Endothelial cell of umbilical vein (primary cell): Measurements from ENCODE around the gene NPLOC4. TPM values are rescaled to one million over a fixed set of nuclear protein-coding genes. Genes with fewer than 3 reads are reported as not detected.

Source experiments
- BruUV-seq: library from RNA; stranded (reverse); fragments of 400-500 nt; replicated peaks from 2 replicates; lab custom pipeline; 2021; lab: Mats Ljungman, UMichigan
- CTCF ChIA-PET: fragments of 300-600, 350-600 bp; sonication (Branson Sonifier 250); formaldehyde crosslinking; loops from one replicate; lab custom pipeline; 2021; ENCODE audit warnings: antibody characterized with exemption, inconsistent platforms; lab: Charles Lee
- POLR2A ChIA-PET: fragments of 300-600, 350-600 bp; sonication (Branson Sonifier 250); formaldehyde crosslinking; loops from one replicate; lab custom pipeline; 2021; ENCODE audit warnings: antibody characterized with exemption, inconsistent platforms; lab: Charles Lee
- DNase-seq: peaks from one replicate; pipeline ENCODE4 v3.0.0-alpha.2; 2011; ENCODE audit warnings: low read depth, low spot score
- FAIRE-seq: peaks from 2 replicates; lab custom pipeline; 2011; peaks lifted over from hg19 to GRCh38; lab: Jason Lieb, UNC
- H2AFZ ChIP-seq: 2 replicates; pipeline ENCODE4 v1.6.0; 2012; ENCODE audit warnings: low read depth, low read length, control low read depth, inconsistent platforms
- H3K27ac ChIP-seq: 2 replicates; pipeline ENCODE4 v1.5.1; 2011; ENCODE audit warnings: low read depth, mild to moderate bottlenecking, control low read depth, low read length, moderate library complexity; ENCODE audit not compliant: insufficient read depth
- H3K27me3 ChIP-seq, 2 experiments: 2 replicates each; pipeline versions ENCODE4 v1.6.0 to v1.6.1; 2011; ENCODE audit warnings: low read length in 2 of 2, mixed read lengths in 1 of 2; ENCODE audit not compliant: control insufficient read depth in 2 of 2, insufficient read depth in 2 of 2
- H3K36me3 ChIP-seq, 2 experiments: 2 replicates in 1 of 2; 3 replicates in 1 of 2; pipeline ENCODE4 v1.5.1; 2011; ENCODE audit warnings: low read length in 2 of 2, mild to moderate bottlenecking in 1 of 2, moderate library complexity in 1 of 2; ENCODE audit not compliant: control insufficient read depth in 2 of 2, insufficient read depth in 2 of 2; ENCODE audit errors: extremely low read depth in 1 of 2
- H3K4me1 ChIP-seq: 3 replicates; pipeline ENCODE4 v1.5.1; 2011; ENCODE audit warnings: mild to moderate bottlenecking, low read length; ENCODE audit not compliant: control insufficient read depth, insufficient read depth; ENCODE audit errors: extremely low read depth
- H3K4me2 ChIP-seq: 2 replicates; pipeline ENCODE4 v1.6.1; 2011; ENCODE audit warnings: low read length, control low read depth, mixed read lengths; ENCODE audit not compliant: insufficient read depth
- H3K4me3 ChIP-seq, 3 experiments: fragments of 200-600 bp in 1 of 3; sonication (generic), shearing (Covaris generic) in 1 of 3; replicated peaks in 1 of 3; 2 replicates each; pipeline ENCODE4 v1.5.1; 2011 to 2016; ENCODE audit warnings: control low read depth in 3 of 3, low read length in 3 of 3, mild to moderate bottlenecking in 2 of 3, inconsistent platforms in 1 of 3, low read depth in 1 of 3, moderate library complexity in 1 of 3; ENCODE audit not compliant: insufficient read depth in 1 of 3
- H3K79me2 ChIP-seq: 2 replicates; pipeline ENCODE4 v1.6.0; 2012; ENCODE audit warnings: low read length, inconsistent platforms; ENCODE audit not compliant: control insufficient read depth, insufficient read depth
- H3K9ac ChIP-seq: replicated peaks from 2 replicates; pipeline ENCODE3; 2011; ENCODE audit warnings: low read length, control low read depth; ENCODE audit not compliant: insufficient read depth; ENCODE audit errors: extremely low read depth
- H3K9me1 ChIP-seq: replicated peaks from 3 replicates; pipeline ENCODE4 v1.6.0; 2011; ENCODE audit warnings: mild to moderate bottlenecking, low read length; ENCODE audit not compliant: control insufficient read depth, insufficient read depth; ENCODE audit errors: extremely low read depth
- H3K9me3 ChIP-seq: replicated peaks from 2 replicates; pipeline ENCODE4 v1.5.1; 2012; ENCODE audit warnings: low read length, inconsistent platforms; ENCODE audit not compliant: control insufficient read depth, insufficient read depth
- H4K20me1 ChIP-seq: replicated peaks from 2 replicates; pipeline ENCODE3; 2011; ENCODE audit warnings: mild to moderate bottlenecking, low read length; ENCODE audit not compliant: control insufficient read depth, insufficient read depth; ENCODE audit errors: extremely low read depth
- EZH2 ChIP-seq: IDR thresholded peaks from 2 replicates; pipeline ENCODE4 v1.6.1; 2012; ENCODE audit warnings: borderline replicate concordance, low read depth, mild to moderate bottlenecking, moderate library complexity, low read length, inconsistent platforms; ENCODE audit not compliant: severe bottlenecking
- FOS ChIP-seq: IDR thresholded peaks from 2 replicates; pipeline ENCODE4 v1.6.1; 2011; ENCODE audit warnings: mild to moderate bottlenecking, low read length, moderate library complexity, borderline replicate concordance; ENCODE audit not compliant: insufficient read depth
- GATA2 ChIP-seq: IDR thresholded peaks from 2 replicates; pipeline ENCODE4 v1.7.0; 2011; ENCODE audit warnings: low read depth, mild to moderate bottlenecking, moderate library complexity, mixed read lengths, low read length; ENCODE audit not compliant: insufficient read length, insufficient read depth
- JUN ChIP-seq: IDR thresholded peaks from 2 replicates; pipeline ENCODE4 v1.6.1; 2011; ENCODE audit warnings: borderline replicate concordance, low read depth; ENCODE audit not compliant: insufficient read length, insufficient read depth
- MAX ChIP-seq: IDR thresholded peaks from 2 replicates; pipeline ENCODE4 v1.6.1; 2011; ENCODE audit not compliant: insufficient read depth, insufficient read length
- MYC ChIP-seq: IDR thresholded peaks from one replicate; pipeline ENCODE4 v1.6.1; 2011; ENCODE audit warnings: mild to moderate bottlenecking, low read depth, low read length
- POLR2A ChIP-seq: IDR thresholded peaks from 2 replicates; pipeline ENCODE4 v1.6.1; 2012; ENCODE audit warnings: low read depth, mild to moderate bottlenecking, control low read depth, low read length
- POLR2AphosphoS5 ChIP-seq: IDR thresholded peaks from 2 replicates; pipeline ENCODE4 v1.6.1; 2012; ENCODE audit warnings: low read depth, mild to moderate bottlenecking, control low read depth, low read length, moderate library complexity; ENCODE audit not compliant: insufficient read depth
- dilution Hi-C: fragments of 300-500 bp; cut with MboI; formaldehyde crosslinking; loops from one replicate; pipeline ENCODE4 v1.15.0; 2019; ENCODE audit warnings: low sequenced_read_pairs; ENCODE audit not compliant: extremely low pct_ligation_motif_present
- intact Hi-C: fragments of 100-400 bp; cut with micrococcal nuclease; formaldehyde crosslinking; loops from one replicate; pipeline ENCODE4 v1.10.0; 2022
- polyA plus RNA-seq, 4 experiments: library from polyadenylated mRNA; depleted of rRNA in 3 of 4; stranded (reverse) in 3 of 4; unstranded in 1 of 4; fragments of >200 nt; gene quantifications; 2 replicates each; pipeline versions ENCODE4 v1.2.1 to v1.2.3, GENCODE V29; 2011 to 2012; ENCODE audit warnings: missing spikeins in 1 of 4
- total RNA-seq: library from RNA; stranded (reverse); gene quantifications from 2 replicates; pipeline ENCODE4 v1.2.3, GENCODE V29; 2021
- TF ChIP-seq, protein P1 (sequence below), 2 donors: IDR thresholded peaks; 1 replicate in 1 of 2; 2 replicates in 1 of 2; pipeline ENCODE4 v1.5.1; 2011; ENCODE audit warnings: low read length in 2 of 2, mild to moderate bottlenecking in 2 of 2, moderate library complexity in 2 of 2, control low read depth in 1 of 2, inconsistent platforms in 1 of 2, low read depth in 1 of 2; ENCODE audit not compliant: insufficient read depth in 1 of 2; ENCODE audit errors: extremely low read depth in 1 of 2

Gene NPLOC4
- total and polyA plus RNA-seq, 2 donors (not counting 3 experiments of a cell fraction or from before 2014, with no cell fraction given): 150 to 175 TPM

DNA sequence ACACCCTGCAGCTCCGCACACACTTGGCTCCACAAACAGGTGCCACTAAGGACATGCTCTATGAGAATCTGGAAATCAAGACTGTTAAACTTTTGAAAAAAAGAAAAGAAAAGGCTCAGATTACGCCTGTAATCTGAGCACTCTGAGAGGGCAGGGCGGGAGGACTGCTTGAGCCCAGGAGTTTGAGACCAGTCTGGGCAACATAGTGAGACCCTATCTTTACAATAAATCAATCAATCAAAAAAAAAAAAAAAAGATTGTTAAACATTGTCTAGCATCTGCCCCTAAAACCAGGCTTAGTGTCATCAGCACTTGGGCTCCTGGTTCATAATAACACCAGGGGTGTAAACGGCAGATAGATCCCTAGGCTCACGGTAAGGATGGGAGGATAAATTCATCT, 47.3 kb downstream of the NPLOC4 start:
- Histone ChIP-seq H3K27ac (no peak overlapping the region), H3K9me1 (no peaks in the 10 kb centered on the region), H2AFZ (no peak overlapping the region), H4K20me1 (no peaks in the 10 kb centered on the region), H3K9ac (no peak overlapping the region), H3K4me3 (no peak overlapping the region), H3K9me3 (no peaks in the 10 kb centered on the region), H3K4me1 (peaks cover 2% of the 10 kb centered on the region), H3K4me2 (no peak overlapping the region), H3K27me3 (no peaks in the 10 kb centered on the region), H3K79me2 (peaks cover 3% of the 10 kb centered on the region), H3K36me3 (peaks cover 28 to 50% of the 10 kb centered on the region in 2 experiments)
- intact Hi-C loops: no loop called here
- no peak for DNase-seq
- TF ChIP-seq, protein P1, sequence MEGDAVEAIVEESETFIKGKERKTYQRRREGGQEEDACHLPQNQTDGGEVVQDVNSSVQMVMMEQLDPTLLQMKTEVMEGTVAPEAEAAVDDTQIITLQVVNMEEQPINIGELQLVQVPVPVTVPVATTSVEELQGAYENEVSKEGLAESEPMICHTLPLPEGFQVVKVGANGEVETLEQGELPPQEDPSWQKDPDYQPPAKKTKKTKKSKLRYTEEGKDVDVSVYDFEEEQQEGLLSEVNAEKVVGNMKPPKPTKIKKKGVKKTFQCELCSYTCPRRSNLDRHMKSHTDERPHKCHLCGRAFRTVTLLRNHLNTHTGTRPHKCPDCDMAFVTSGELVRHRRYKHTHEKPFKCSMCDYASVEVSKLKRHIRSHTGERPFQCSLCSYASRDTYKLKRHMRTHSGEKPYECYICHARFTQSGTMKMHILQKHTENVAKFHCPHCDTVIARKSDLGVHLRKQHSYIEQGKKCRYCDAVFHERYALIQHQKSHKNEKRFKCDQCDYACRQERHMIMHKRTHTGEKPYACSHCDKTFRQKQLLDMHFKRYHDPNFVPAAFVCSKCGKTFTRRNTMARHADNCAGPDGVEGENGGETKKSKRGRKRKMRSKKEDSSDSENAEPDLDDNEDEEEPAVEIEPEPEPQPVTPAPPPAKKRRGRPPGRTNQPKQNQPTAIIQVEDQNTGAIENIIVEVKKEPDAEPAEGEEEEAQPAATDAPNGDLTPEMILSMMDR (IDR thresholded peaks at IDR 0.05; ENCODE audit: extremely low read depth in 1 of 2, insufficient read depth in 1 of 2, low read depth in 1 of 2, low read length in 2 of 2): no peak
- TF ChIP-seq POLR2AphosphoS5 (no peak), MAX (no peak), GATA2 (no peak), EZH2 (no peak), JUN (no peak), FOS (no peak), MYC (no peak), POLR2A (no peak)
- POLR2A ChIA-PET: no interaction called here
- BruUV-seq: no TSS peak
- no peak for FAIRE-seq
- CTCF ChIA-PET: interaction anchor here (1.2 kb wide), 1 partner anchor 22 kb away, joined by 3 read pairs; no protein-coding TSS in a partner anchor
- dilution Hi-C loops: no loop called here
